CD4-positive, alpha-beta memory T cell (primary cell): ENCODE data around the gene DSTYK. TPM values are rescaled to one million over a fixed set of nuclear protein-coding genes. Genes with fewer than 3 reads are reported as not detected.

ENCODE experiments used
- CTCF ChIA-PET: fragments of 350-600 bp; sonication (Branson Sonifier 250); formaldehyde crosslinking; loops from one replicate; lab custom pipeline; 2021; ENCODE audit warnings: inconsistent platforms; ENCODE audit not compliant: partially characterized antibody; lab: Charles Lee
- POLR2A ChIA-PET: fragments of 350-600 bp; sonication (Branson Sonifier 250); formaldehyde crosslinking; loops from one replicate; lab custom pipeline; 2021; ENCODE audit not compliant: partially characterized antibody; lab: Charles Lee
- DNase-seq, 5 donors: peaks; one replicate each; pipeline versions ENCODE4 v3.0.0 to v3.0.0-alpha.2; 2020 to 2022; ENCODE audit warnings: mixed read lengths in 1 of 5
- H3K27ac ChIP-seq: one replicate; pipeline ENCODE4 v1.7.0; 2013; ENCODE audit warnings: low read depth, low read length
- H3K27me3 ChIP-seq: 2 replicates; pipeline ENCODE4 v1.7.0; 2013; ENCODE audit warnings: mild to moderate bottlenecking, low read length, moderate library complexity; ENCODE audit not compliant: insufficient read depth
- H3K36me3 ChIP-seq: 2 replicates; pipeline ENCODE4 v1.7.0; 2013; ENCODE audit warnings: mild to moderate bottlenecking, low read length, moderate library complexity; ENCODE audit not compliant: insufficient read depth
- H3K4me1 ChIP-seq: 2 replicates; pipeline ENCODE4 v1.7.0; 2013; ENCODE audit warnings: mild to moderate bottlenecking, low read length, moderate library complexity; ENCODE audit not compliant: insufficient read depth
- H3K4me3 ChIP-seq, 2 donors: one replicate each; pipeline ENCODE4 v1.7.0; 2013; ENCODE audit warnings: low read length in 2 of 2, mild to moderate bottlenecking in 1 of 2
- H3K9me3 ChIP-seq, 2 donors: one replicate each; pipeline ENCODE4 v1.7.0; 2013; ENCODE audit warnings: low read length in 2 of 2, control low read depth in 1 of 2; ENCODE audit not compliant: control insufficient read depth in 1 of 2
- H3K27ac Mint-ChIP-seq, 7 donors: one replicate each; pipeline ENCODE4 v1.8.0; 2020 to 2021; ENCODE audit warnings: mixed read lengths in 7 of 7, mild to moderate bottlenecking in 6 of 7, inconsistent platforms in 3 of 7, moderate library complexity in 3 of 7
- H3K27me3 Mint-ChIP-seq, 2 donors: one replicate each; pipeline ENCODE4 v1.8.0; 2020 to 2021; ENCODE audit warnings: mixed read lengths in 2 of 2
- H3K36me3 Mint-ChIP-seq, 2 donors: one replicate each; pipeline ENCODE4 v1.8.0; 2020 to 2021; ENCODE audit warnings: mixed read lengths in 2 of 2, inconsistent platforms in 1 of 2, mild to moderate bottlenecking in 1 of 2
- H3K4me1 Mint-ChIP-seq, 4 donors: one replicate each; pipeline ENCODE4 v1.8.0; 2020 to 2021; ENCODE audit warnings: mixed read lengths in 4 of 4, mild to moderate bottlenecking in 1 of 4
- H3K4me3 Mint-ChIP-seq, 8 donors: one replicate each; pipeline ENCODE4 v1.8.0; 2020 to 2021; ENCODE audit warnings: mixed read lengths in 8 of 8, mild to moderate bottlenecking in 7 of 8, moderate library complexity in 6 of 8, inconsistent platforms in 3 of 8
- H3K9me3 Mint-ChIP-seq, 8 donors: one replicate each; pipeline ENCODE4 v1.8.0; 2020 to 2021; ENCODE audit warnings: mixed read lengths in 8 of 8, mild to moderate bottlenecking in 5 of 8, inconsistent platforms in 3 of 8, moderate library complexity in 1 of 8
- intact Hi-C: fragments of 100-400 bp; cut with micrococcal nuclease; formaldehyde crosslinking; loops from one replicate; pipeline ENCODE4 v1.15.1; 2023
- polyA plus RNA-seq, 2 donors: library from polyadenylated mRNA; unstranded; fragments of 300-500 nt; fragmentation: Illumina TruSeq; gene quantifications; one replicate each; pipeline ENCODE4 v1.2.3, GENCODE V29; 2021
- total RNA-seq, 2 experiments: library from RNA; stranded (reverse); gene quantifications; one replicate each; pipeline ENCODE4 v1.2.3, GENCODE V29; 2021

The DSTYK gene
- total and polyA plus RNA-seq, 4 experiments from 2014 or later: 5.3 to 16.6 (median 12.6) TPM

DNA sequence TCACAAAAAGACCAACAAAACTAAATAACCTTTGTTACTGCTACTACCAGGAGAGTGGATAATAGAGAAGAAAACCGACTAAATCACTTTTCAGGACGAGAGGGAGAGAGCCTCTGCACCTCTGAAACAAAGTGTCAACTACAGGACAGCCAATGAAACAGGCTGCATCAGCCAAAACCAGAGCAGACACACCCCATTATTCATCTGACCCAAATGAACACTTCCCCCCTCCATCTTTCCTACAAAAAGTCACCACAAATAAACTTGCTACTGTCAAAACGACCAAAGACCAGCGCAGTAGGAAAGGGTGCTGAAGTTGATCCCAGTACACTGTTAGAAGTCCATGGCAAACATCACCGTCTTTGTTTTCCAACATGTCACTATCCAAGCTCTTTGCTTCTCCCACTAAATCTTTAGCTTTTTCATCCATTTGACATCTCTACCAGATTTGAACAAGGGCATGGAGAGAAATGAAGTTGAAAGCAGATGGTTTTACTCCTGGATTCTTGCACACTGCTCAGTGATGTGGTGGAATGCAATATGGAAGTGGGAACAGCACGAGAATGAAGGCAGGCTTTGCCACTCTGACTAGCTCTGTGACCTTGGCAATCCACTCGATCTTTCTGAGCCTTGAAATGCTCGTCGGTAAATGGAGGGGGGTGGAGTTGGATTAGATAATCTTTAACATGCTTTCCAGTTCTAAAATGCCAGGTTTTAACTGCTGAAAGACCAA, 20.5 kb downstream of the DSTYK start:
- peaks cover 12 to 29% of the 10 kb centered on the region in 2 donors for H3K36me3 Mint-ChIP-seq
- Histone ChIP-seq H3K27ac (no peak overlapping the region), H3K27me3 (no peaks in the 10 kb centered on the region), H3K4me3 (no peak overlapping the region), H3K36me3 (peaks cover 6% of the 10 kb centered on the region), H3K9me3 (no peaks in the 10 kb centered on the region), H3K4me1 (peaks cover 14% of the 10 kb centered on the region)
- no peak for DNase-seq
- H3K4me1 Mint-ChIP-seq: peaks cover 36 to 71% (median 61%) of the 10 kb centered on the region in 4 donors
- CTCF ChIA-PET: interaction anchor here (0.6 kb wide), 1 partner anchor 38 kb away, joined by 4 read pairs; no protein-coding TSS in a partner anchor
- no peak overlapping the region for H3K4me3 Mint-ChIP-seq
- POLR2A ChIA-PET: no interaction called here
- H3K27ac Mint-ChIP-seq: peak overlapping the region in 2 of 7 donors; percentile 65 to 70
- intact Hi-C loops: no loop called here
- H3K9me3 Mint-ChIP-seq: peaks cover 0 to 9% (median 2%) of the 10 kb centered on the region in 8 donors
- no peaks in the 10 kb centered on the region for H3K27me3 Mint-ChIP-seq

- Mint-ChIP-seq H3K9me3 (peaks cover 0 to 7% (median under 1%) of the 10 kb centered on the region in 8 donors), H3K27ac (no peak overlapping the region), H3K4me3 (no peak overlapping the region), H3K27me3 (no peaks in the 10 kb centered on the region), H3K36me3 (peaks cover 7 to 28% of the 10 kb centered on the region in 2 donors), H3K4me1 (peaks cover 36 to 71% (median 59%) of the 10 kb centered on the region in 4 donors)
- CTCF ChIA-PET: no interaction called here
- H3K27ac ChIP-seq: no peak overlapping the region
- intact Hi-C loops: no loop called here
- peaks cover 6% of the 10 kb centered on the region for H3K36me3 ChIP-seq
- no peak overlapping the region for H3K4me3 ChIP-seq
- no peaks in the 10 kb centered on the region for H3K9me3 ChIP-seq
- POLR2A ChIA-PET: no interaction called here
- peaks cover 21% of the 10 kb centered on the region for H3K4me1 ChIP-seq
- no peak for DNase-seq
- no peaks in the 10 kb centered on the region for H3K27me3 ChIP-seq
Observed at GRCh38 chr1:205189131-205189530, 22.4 kb downstream of the DSTYK start.

GRCh38 chr1:205188596-205188995, 22.9 kb downstream of the DSTYK start:
- Histone ChIP-seq H3K4me3 (no peak overlapping the region), H3K9me3 (no peaks in the 10 kb centered on the region), H3K4me1 (peaks cover 26% of the 10 kb centered on the region), H3K36me3 (peaks cover 6% of the 10 kb centered on the region), H3K27me3 (no peaks in the 10 kb centered on the region), H3K27ac (no peak overlapping the region)
- H3K27ac Mint-ChIP-seq: no peak overlapping the region
- ChIA-PET CTCF (interaction anchor here (1.4 kb wide), 1 partner anchor 13 kb away, joined by 3 read pairs; no protein-coding TSS in a partner anchor), POLR2A (no interaction called here)
- H3K9me3 Mint-ChIP-seq: peaks cover 0 to 3% (median 0%) of the 10 kb centered on the region in 8 donors
- peaks cover 3 to 26% of the 10 kb centered on the region in 2 donors for H3K36me3 Mint-ChIP-seq
- H3K4me1 Mint-ChIP-seq: peaks cover 40 to 71% (median 60%) of the 10 kb centered on the region in 4 donors
- H3K27me3 Mint-ChIP-seq: no peaks in the 10 kb centered on the region
- intact Hi-C loops: no loop called here
- no peak for DNase-seq
- no peak overlapping the region for H3K4me3 Mint-ChIP-seq

DNA sequence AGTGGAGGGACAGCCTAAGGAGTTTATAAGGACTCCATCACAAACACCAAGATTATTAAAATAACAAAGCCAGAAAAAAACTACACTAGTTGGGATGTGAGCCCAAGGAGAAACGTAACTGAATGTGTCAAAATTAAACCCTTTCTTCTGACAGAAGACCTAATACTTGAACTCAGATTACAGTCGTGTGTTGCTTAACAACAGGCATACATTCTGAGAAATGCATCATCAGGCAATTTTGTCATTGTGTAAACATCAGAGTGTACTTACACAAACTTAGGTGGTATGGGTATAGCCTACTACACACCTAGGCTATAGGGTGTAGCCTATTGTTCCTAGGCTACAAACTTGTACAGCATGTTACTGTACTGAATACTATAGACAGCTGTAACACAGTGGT, 23.4 kb downstream of the DSTYK start:
- POLR2A ChIA-PET: no interaction called here
- peaks cover 6% of the 10 kb centered on the region for H3K36me3 ChIP-seq
- Mint-ChIP-seq H3K9me3 (no peaks in the 10 kb centered on the region), H3K4me3 (no peak overlapping the region), H3K27me3 (no peaks in the 10 kb centered on the region), H3K36me3 (peaks cover 5 to 28% of the 10 kb centered on the region in 2 donors), H3K4me1 (peaks cover 40 to 72% (median 62%) of the 10 kb centered on the region in 4 donors), H3K27ac (no peak overlapping the region)
- peaks cover 30% of the 10 kb centered on the region for H3K4me1 ChIP-seq
- H3K9me3 ChIP-seq: no peaks in the 10 kb centered on the region
- DNase-seq: no peak
- CTCF ChIA-PET: interaction anchor here (1.4 kb wide), 1 partner anchor 12 kb away, joined by 3 read pairs; no protein-coding TSS in a partner anchor
- no peak overlapping the region for H3K27ac ChIP-seq
- no peaks in the 10 kb centered on the region for H3K27me3 ChIP-seq
- no peak overlapping the region for H3K4me3 ChIP-seq
- intact Hi-C loops: no loop called here

DNA sequence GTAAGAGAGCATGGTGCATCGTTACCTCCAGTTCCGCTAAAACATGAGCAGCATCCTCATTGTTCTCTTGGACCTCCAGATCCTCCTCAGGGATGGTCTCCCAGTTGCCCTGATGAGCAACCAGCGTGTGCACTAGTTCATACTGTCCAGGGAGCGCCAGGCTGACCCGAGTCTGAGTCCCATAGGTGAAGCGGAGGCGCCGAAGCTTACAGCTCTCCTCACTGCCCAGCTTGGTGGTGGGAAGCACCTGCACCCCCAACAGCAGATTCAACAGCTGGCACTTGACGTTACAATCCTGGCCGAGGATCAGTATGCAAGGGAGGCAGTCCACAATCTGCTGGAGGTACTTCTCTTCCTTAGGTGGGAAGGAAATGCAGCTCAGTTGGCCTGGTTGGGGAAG, 24.1 kb downstream of the DSTYK start:
- H3K4me3 Mint-ChIP-seq: no peak overlapping the region
- peak overlapping the region in 1 of 7 donors; percentile 55 for H3K27ac Mint-ChIP-seq
- Histone ChIP-seq H3K36me3 (peaks cover 6% of the 10 kb centered on the region), H3K27ac (no peak overlapping the region), H3K9me3 (no peaks in the 10 kb centered on the region), H3K4me1 (peaks cover 30% of the 10 kb centered on the region), H3K27me3 (no peaks in the 10 kb centered on the region), H3K4me3 (no peak overlapping the region)
- no peaks in the 10 kb centered on the region for H3K27me3 Mint-ChIP-seq
- ChIA-PET CTCF (interaction anchor here (1.4 kb wide), 1 partner anchor 11 kb away, joined by 3 read pairs; no protein-coding TSS in a partner anchor), POLR2A (interaction anchor here (1.1 kb wide), 1 partner anchor 41 kb away, joined by 4 read pairs; no protein-coding TSS in a partner anchor)
- no peaks in the 10 kb centered on the region for H3K9me3 Mint-ChIP-seq
- peaks cover 10 to 33% of the 10 kb centered on the region in 2 donors for H3K36me3 Mint-ChIP-seq
- intact Hi-C loops: no loop called here
- H3K4me1 Mint-ChIP-seq: peaks cover 42 to 69% (median 62%) of the 10 kb centered on the region in 4 donors
- DNase-seq: no peak

DNA sequence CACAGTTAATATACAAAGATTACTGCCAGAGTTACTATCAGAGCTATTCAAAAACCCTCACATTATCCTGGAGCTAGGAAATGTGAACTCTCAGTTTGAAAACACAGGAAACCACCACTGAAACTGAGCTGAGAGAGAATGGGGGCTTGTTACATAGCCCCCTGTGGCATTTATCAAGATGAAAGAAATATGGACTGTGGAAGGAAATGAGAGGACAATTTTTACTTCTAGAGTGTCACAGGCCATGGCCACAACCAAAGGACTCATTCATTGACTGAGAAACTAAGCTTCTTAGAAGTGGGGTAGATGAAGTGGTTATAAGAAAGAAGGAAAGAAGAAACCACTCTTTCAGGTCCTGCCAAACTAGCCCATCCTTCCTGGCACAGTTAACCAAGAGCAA, 25.3 kb downstream of the DSTYK start:
- no peak overlapping the region for H3K27ac Mint-ChIP-seq
- no peak for DNase-seq
- POLR2A ChIA-PET: interaction anchor here (1.0 kb wide), 1 partner anchor 29 kb away, joined by 3 read pairs; no protein-coding TSS in a partner anchor

More for the DNA sequence above, 25.3 kb downstream of the DSTYK start:
- Histone ChIP-seq H3K27ac (no peak overlapping the region), H3K36me3 (peaks cover 6% of the 10 kb centered on the region), H3K4me1 (peaks cover 29% of the 10 kb centered on the region), H3K27me3 (no peaks in the 10 kb centered on the region), H3K9me3 (no peaks in the 10 kb centered on the region), H3K4me3 (no peak overlapping the region)
- Mint-ChIP-seq H3K4me1 (peaks cover 36 to 62% (median 56%) of the 10 kb centered on the region in 4 donors), H3K27me3 (no peaks in the 10 kb centered on the region), H3K36me3 (peaks cover 10 to 33% of the 10 kb centered on the region in 2 donors), H3K4me3 (no peak overlapping the region), H3K9me3 (no peaks in the 10 kb centered on the region)
- intact Hi-C loops: no loop called here
- CTCF ChIA-PET: interaction anchor here (1.2 kb wide), 1 partner anchor 9 kb away, joined by 3 read pairs; no protein-coding TSS in a partner anchor
